HepG2 (cell line): ENCODE data around the gene THRB. TPM values are rescaled to one million over a fixed set of nuclear protein-coding genes. Genes with fewer than 3 reads are reported as not detected.

Source experiments
- ATAC-seq: fragments of 200-7000 bp; cut with Tn5 transposase; 3 replicates; pipeline ENCODE4 v1.9.1; 2020; ENCODE audit warnings: mild to moderate bottlenecking, moderate library complexity
- BruUV-seq: library from RNA; stranded (reverse); fragments of 400-500 nt; replicated peaks from 2 replicates; lab custom pipeline; 2021; lab: Mats Ljungman, UMichigan
- CTCF ChIA-PET: fragments of 300-600 bp; formaldehyde crosslinking; extraction: SDS; loops from one replicate; lab custom pipeline; 2021; ENCODE audit warnings: low total read pairs, inconsistent platforms, low intra/inter-chr PET ratio; lab: Yijun Ruan, JAX
- POLR2A ChIA-PET: fragments of 350-600 bp; sonication (Branson Sonifier 250); formaldehyde crosslinking; loops from one replicate; lab custom pipeline; 2020; ENCODE audit warnings: antibody characterized with exemption, inconsistent platforms; lab: Yijun Ruan, JAX
- DNase-seq: peaks from one replicate; pipeline ENCODE4 v3.0.0-alpha.2; 2015; ENCODE audit warnings: low spot score
- FAIRE-seq: peaks from 3 replicates; lab custom pipeline; 2011; peaks lifted over from hg19 to GRCh38; lab: Jason Lieb, UNC
- H2AFZ ChIP-seq: one replicate; pipeline ENCODE4 v1.6.1; 2011; ENCODE audit warnings: low read length, inconsistent platforms
- H3K27ac ChIP-seq: fragments of 300-600 bp; 3 replicates; pipeline ENCODE4 v1.8.0; 2011; ENCODE audit warnings: mixed run types, mild to moderate bottlenecking, mixed read lengths, low read length, inconsistent platforms; ENCODE audit not compliant: insufficient read depth; ENCODE audit errors: extremely low read length
- H3K27me3 ChIP-seq, 2 experiments: fragments of 200-600 bp in 1 of 2; 2 replicates in 1 of 2; 3 replicates in 1 of 2; pipeline versions ENCODE4 v1.6.0 to v1.8.0; 2011; ENCODE audit warnings: low read length in 2 of 2, mild to moderate bottlenecking in 2 of 2, moderate library complexity in 2 of 2, inconsistent platforms in 1 of 2; ENCODE audit not compliant: insufficient read depth in 2 of 2, control insufficient read depth in 1 of 2
- H3K36me3 ChIP-seq, 2 experiments: fragments of 200-600 bp in 1 of 2; replicated peaks in 1 of 2; 2 replicates in 1 of 2; 3 replicates in 1 of 2; pipeline versions ENCODE4 v1.5.1 to v1.8.0; 2011; ENCODE audit warnings: low read length in 2 of 2, inconsistent platforms in 1 of 2; ENCODE audit not compliant: insufficient read depth in 2 of 2, control insufficient read depth in 1 of 2
- H3K4me1 ChIP-seq: 2 replicates; pipeline ENCODE4 v1.5.1; 2012; ENCODE audit warnings: low read length, inconsistent platforms; ENCODE audit not compliant: insufficient read depth
- H3K4me2 ChIP-seq: 2 replicates; pipeline ENCODE4 v1.6.0; 2011; ENCODE audit warnings: low read depth, low read length, inconsistent platforms
- H3K4me3 ChIP-seq, 3 experiments: fragments of 200-600 bp in 1 of 3; sonication (generic), shearing (Covaris generic) in 1 of 3; replicated peaks in 1 of 3; 2 replicates each; pipeline ENCODE4 v1.5.1; 2011 to 2016; ENCODE audit warnings: low read length in 3 of 3, inconsistent platforms in 2 of 3, low read depth in 2 of 3, mild to moderate bottlenecking in 2 of 3, control low read depth in 1 of 3, mixed read lengths in 1 of 3; ENCODE audit not compliant: insufficient read depth in 1 of 3
- H3K79me2 ChIP-seq: one replicate; pipeline ENCODE4 v1.6.1; 2011; ENCODE audit warnings: low read length, inconsistent platforms; ENCODE audit not compliant: insufficient read depth
- H3K9ac ChIP-seq: 2 replicates; pipeline ENCODE4 v1.6.0; 2011; ENCODE audit warnings: mild to moderate bottlenecking, low read depth, low read length, inconsistent platforms; ENCODE audit not compliant: insufficient read depth
- H3K9me3 ChIP-seq: 2 replicates; pipeline ENCODE4 v1.5.1; 2012; ENCODE audit warnings: mild to moderate bottlenecking, low read length
- H4K20me1 ChIP-seq: 2 replicates; pipeline ENCODE4 v1.6.0; 2011; ENCODE audit warnings: inconsistent platforms, mild to moderate bottlenecking, low read length, moderate library complexity; ENCODE audit not compliant: insufficient read depth
- HDAC1 ChIP-seq: sonication (generic); formaldehyde crosslinking; IDR thresholded peaks from 2 replicates; pipeline ENCODE4 v1.5.1; 2020; ENCODE audit warnings: mild to moderate bottlenecking, missing genetic modification reagents
- IKZF1 ChIP-seq: fragments of 450-650 bp; IDR thresholded peaks from 2 replicates; pipeline ENCODE4 v1.7.1; 2016
- JUN ChIP-seq: sonication (generic); formaldehyde crosslinking; IDR thresholded peaks from 2 replicates; pipeline ENCODE4 v1.4.0; 2020; ENCODE audit warnings: mild to moderate bottlenecking, missing genetic modification reagents
- MYC ChIP-seq: sonication (generic); formaldehyde crosslinking; IDR thresholded peaks from 2 replicates; pipeline ENCODE4 v1.9.0; 2021; ENCODE audit warnings: missing genetic modification reagents, borderline replicate concordance
- POLR2AphosphoS2 ChIP-seq: IDR thresholded peaks from 2 replicates; pipeline ENCODE4 v1.6.1; 2011; ENCODE audit warnings: low read depth, low read length, improper control_type of control experiment
- ZNF263 ChIP-seq: sonication (generic); formaldehyde crosslinking; IDR thresholded peaks from 2 replicates; pipeline ENCODE4 v1.4.0; 2020; ENCODE audit warnings: missing genetic modification reagents
- ZNF83 ChIP-seq: sonication (generic); formaldehyde crosslinking; IDR thresholded peaks from 2 replicates; pipeline ENCODE4 v1.4.0; 2020; ENCODE audit warnings: missing genetic modification reagents, mild to moderate bottlenecking, borderline replicate concordance
- ZNF839 ChIP-seq: sonication (generic); formaldehyde crosslinking; IDR thresholded peaks from 2 replicates; pipeline ENCODE4 v1.4.0; 2020; ENCODE audit warnings: missing genetic modification reagents, mild to moderate bottlenecking, borderline replicate concordance
- ZSCAN22 ChIP-seq: sonication (generic); formaldehyde crosslinking; IDR thresholded peaks from 2 replicates; pipeline ENCODE4 v1.4.0; 2020; ENCODE audit warnings: mild to moderate bottlenecking, missing genetic modification reagents
- WGBS: methylation state at CpG from one replicate; pipeline ENCODE4 v1.1.6; 2017; ENCODE audit warnings: low lambda C conversion rate; 5-methylcytosine and 5-hydroxymethylcytosine counted together
- in situ Hi-C: cut with HindIII; loops from 2 replicates; pipeline ENCODE4 v1.10.0; 2017; ENCODE audit warnings: low pct_unique_long_range_greater_than_20kb; ENCODE audit not compliant: extremely low pct_ligation_motif_present
- intact Hi-C: fragments of 100-400 bp; cut with micrococcal nuclease; formaldehyde crosslinking; loops from one replicate; pipeline ENCODE4 v1.10.0; 2022; ENCODE audit not compliant: unreplicated experiment
- polyA plus RNA-seq, 8 experiments: library from polyadenylated mRNA; depleted of rRNA in 3 of 8; stranded (reverse) in 7 of 8; unstranded in 1 of 8; fragments of >200 nt; fragmentation: Illumina TruSeq in 4 of 8; extraction: Trizol in 4 of 8; gene quantifications; 2 replicates each; pipeline versions ENCODE4 v1.2.1 to v1.2.3, GENCODE V29; 2011 to 2016; ENCODE audit warnings: low read depth in 4 of 8, missing spikeins in 1 of 8, mixed read lengths in 1 of 8; ENCODE audit not compliant: insufficient read depth in 1 of 8
- total RNA-seq, 5 experiments: library from RNA; depleted of rRNA; stranded (reverse); fragments of >200 nt; fragmentation: Illumina TruSeq; extraction: Trizol; gene quantifications; 2 replicates each; pipeline ENCODE4 v1.2.3, GENCODE V29; 2016; ENCODE audit warnings: low read depth in 1 of 5
- TF ChIP-seq, protein P1 (sequence below): sonication (generic); formaldehyde crosslinking; IDR thresholded peaks from 2 replicates; pipeline ENCODE4 v1.5.1; 2020; ENCODE audit warnings: mild to moderate bottlenecking, moderate library complexity, missing genetic modification reagents
- TF ChIP-seq, protein P2 (sequence below): IDR thresholded peaks from 2 replicates; pipeline ENCODE4 v1.6.1; 2016; ENCODE audit warnings: low read depth, control low read depth
- TF ChIP-seq, protein P3 (sequence below): sonication (generic); formaldehyde crosslinking; IDR thresholded peaks from 2 replicates; pipeline ENCODE4 v1.5.0; 2020; ENCODE audit warnings: mild to moderate bottlenecking, low read depth, missing genetic modification reagents, borderline replicate concordance
- TF ChIP-seq, protein P4 (sequence below): sonication (generic); formaldehyde crosslinking; IDR thresholded peaks from 2 replicates; pipeline ENCODE4 v1.5.0; 2020; ENCODE audit warnings: missing genetic modification reagents

The THRB gene
- total and polyA plus RNA-seq, 2 of the 13 experiments (the other 11 are each of a cell fraction or from before 2014, with no cell fraction given), result 4.7 to 22.7 TPM

DNA sequence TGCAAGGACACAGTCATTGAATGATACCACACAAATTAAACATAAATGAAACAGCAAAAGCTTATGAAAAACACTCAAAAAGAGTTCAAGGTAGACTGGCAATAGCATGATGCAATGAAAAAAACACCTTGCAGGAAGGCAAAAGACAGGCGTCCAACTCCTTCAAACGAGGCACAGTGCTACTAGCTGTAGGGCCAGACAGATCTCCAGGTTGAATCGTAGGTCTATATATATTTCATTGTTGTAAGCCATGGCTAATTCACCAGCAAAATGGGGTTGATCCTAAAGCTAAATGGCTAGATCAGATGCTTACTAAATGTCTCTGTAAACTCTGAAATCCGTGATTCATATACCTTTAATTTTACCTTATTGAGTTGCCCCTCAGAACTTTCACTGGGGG, 94.2 kb downstream of the THRB start:
- intact Hi-C loops (no loop called here), in situ Hi-C loops (no loop called here)
- DNase-seq, result no peak
- ATAC-seq, result no peak
- Histone ChIP-seq H2AFZ (no peak overlapping the region), H3K4me3 (no peak overlapping the region), H3K9me3 (peaks cover 4% of the 10 kb centered on the region), H3K4me1 (peaks cover 14% of the 10 kb centered on the region), H3K27ac (no peak overlapping the region), H3K4me2 (no peak overlapping the region), H3K79me2 (peaks cover 2% of the 10 kb centered on the region), H3K36me3 (no peaks in the 10 kb centered on the region; a peak in 1 of 5 replicates), H3K9ac (no peak overlapping the region), H3K27me3 (no peaks in the 10 kb centered on the region), H4K20me1 (no peaks in the 10 kb centered on the region)
- 92% methylated on average over 4 of the region's 4 CpGs for WGBS
- ChIA-PET POLR2A (no interaction called here), CTCF (no interaction called here)
- no peak for TF ChIP-seq ZNF839 (CRISPR knock-in tag)
- TF ChIP-seq IKZF1, result no peak
- TF ChIP-seq, protein P1, sequence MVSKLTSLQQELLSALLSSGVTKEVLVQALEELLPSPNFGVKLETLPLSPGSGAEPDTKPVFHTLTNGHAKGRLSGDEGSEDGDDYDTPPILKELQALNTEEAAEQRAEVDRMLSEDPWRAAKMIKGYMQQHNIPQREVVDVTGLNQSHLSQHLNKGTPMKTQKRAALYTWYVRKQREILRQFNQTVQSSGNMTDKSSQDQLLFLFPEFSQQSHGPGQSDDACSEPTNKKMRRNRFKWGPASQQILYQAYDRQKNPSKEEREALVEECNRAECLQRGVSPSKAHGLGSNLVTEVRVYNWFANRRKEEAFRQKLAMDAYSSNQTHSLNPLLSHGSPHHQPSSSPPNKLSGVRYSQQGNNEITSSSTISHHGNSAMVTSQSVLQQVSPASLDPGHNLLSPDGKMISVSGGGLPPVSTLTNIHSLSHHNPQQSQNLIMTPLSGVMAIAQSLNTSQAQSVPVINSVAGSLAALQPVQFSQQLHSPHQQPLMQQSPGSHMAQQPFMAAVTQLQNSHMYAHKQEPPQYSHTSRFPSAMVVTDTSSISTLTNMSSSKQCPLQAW, result no peak
- FAIRE-seq, result no peak
- BruUV-seq, result no TSS peak

DNA sequence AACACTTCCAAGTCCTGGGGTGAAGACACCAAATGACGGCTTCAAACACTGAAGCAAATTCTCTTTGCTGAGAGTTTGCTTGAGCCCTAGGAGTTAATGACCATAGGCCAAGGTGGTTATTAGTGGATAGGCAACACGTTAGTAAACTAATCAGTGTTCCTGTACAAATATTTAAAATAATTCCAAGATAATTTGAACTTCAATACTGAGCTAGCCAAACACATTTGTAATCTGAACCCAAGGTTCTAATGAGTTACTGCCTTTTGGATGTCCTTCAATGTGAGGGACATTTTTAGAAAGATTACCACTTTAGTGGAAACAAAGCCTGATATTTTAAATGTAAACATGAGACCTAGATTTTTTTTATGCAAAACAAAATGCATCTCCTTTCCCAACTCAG, 94.6 kb downstream of the THRB start:
- FAIRE-seq, result no peak
- POLR2A ChIA-PET, result interaction anchor here (1.2 kb wide), 1 partner anchor 95 kb away, joined by 5 read pairs; the partner anchor contains the start of gene THRB
- BruUV-seq, result no TSS peak
- no peak for TF ChIP-seq ZNF263 (CRISPR knock-in tag)
- TF ChIP-seq HDAC1 (CRISPR knock-in tag), result no peak
- no peak for TF ChIP-seq ZSCAN22 (CRISPR knock-in tag)
- no peak for TF ChIP-seq MYC (CRISPR knock-in tag)
- no peak for TF ChIP-seq ZNF83 (CRISPR knock-in tag)
- TF ChIP-seq, protein P2, sequence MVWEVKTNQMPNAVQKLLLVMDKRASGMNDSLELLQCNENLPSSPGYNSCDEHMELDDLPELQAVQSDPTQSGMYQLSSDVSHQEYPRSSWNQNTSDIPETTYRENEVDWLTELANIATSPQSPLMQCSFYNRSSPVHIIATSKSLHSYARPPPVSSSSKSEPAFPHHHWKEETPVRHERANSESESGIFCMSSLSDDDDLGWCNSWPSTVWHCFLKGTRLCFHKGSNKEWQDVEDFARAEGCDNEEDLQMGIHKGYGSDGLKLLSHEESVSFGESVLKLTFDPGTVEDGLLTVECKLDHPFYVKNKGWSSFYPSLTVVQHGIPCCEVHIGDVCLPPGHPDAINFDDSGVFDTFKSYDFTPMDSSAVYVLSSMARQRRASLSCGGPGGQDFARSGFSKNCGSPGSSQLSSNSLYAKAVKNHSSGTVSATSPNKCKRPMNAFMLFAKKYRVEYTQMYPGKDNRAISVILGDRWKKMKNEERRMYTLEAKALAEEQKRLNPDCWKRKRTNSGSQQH (CRISPR knock-in tag), result no peak
- TF ChIP-seq, protein P3, sequence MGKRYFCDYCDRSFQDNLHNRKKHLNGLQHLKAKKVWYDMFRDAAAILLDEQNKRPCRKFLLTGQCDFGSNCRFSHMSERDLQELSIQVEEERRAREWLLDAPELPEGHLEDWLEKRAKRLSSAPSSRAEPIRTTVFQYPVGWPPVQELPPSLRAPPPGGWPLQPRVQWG (CRISPR knock-in tag), result no peak
- TF ChIP-seq JUN (CRISPR knock-in tag), result no peak
- TF ChIP-seq, protein P1, result no peak
- TF ChIP-seq, protein P4, sequence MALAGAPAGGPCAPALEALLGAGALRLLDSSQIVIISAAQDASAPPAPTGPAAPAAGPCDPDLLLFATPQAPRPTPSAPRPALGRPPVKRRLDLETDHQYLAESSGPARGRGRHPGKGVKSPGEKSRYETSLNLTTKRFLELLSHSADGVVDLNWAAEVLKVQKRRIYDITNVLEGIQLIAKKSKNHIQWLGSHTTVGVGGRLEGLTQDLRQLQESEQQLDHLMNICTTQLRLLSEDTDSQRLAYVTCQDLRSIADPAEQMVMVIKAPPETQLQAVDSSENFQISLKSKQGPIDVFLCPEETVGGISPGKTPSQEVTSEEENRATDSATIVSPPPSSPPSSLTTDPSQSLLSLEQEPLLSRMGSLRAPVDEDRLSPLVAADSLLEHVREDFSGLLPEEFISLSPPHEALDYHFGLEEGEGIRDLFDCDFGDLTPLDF, result no peak
- no peak for TF ChIP-seq POLR2AphosphoS2

More for the DNA sequence above, 94.6 kb downstream of the THRB start:
- intact Hi-C loops, result no loop called here
- DNase-seq (no peak), ATAC-seq (no peak)
- peaks cover 2% of the 10 kb centered on the region for H3K79me2 ChIP-seq
- no peaks in the 10 kb centered on the region; a peak in 1 of 5 replicates for H3K36me3 ChIP-seq
- no peaks in the 10 kb centered on the region for H3K27me3 ChIP-seq
- in situ Hi-C loops, result no loop called here
- H3K9me3 ChIP-seq, result peaks cover 4% of the 10 kb centered on the region
- H3K27ac ChIP-seq, result no peak overlapping the region
- H3K4me3 ChIP-seq, result no peak overlapping the region
- WGBS, result 73% methylated on average over 2 of the region's 2 CpGs
- no peak overlapping the region for H3K4me2 ChIP-seq
- H3K4me1 ChIP-seq, result peaks cover 14% of the 10 kb centered on the region
- H4K20me1 ChIP-seq, result no peaks in the 10 kb centered on the region
- CTCF ChIA-PET, result no interaction called here
- no peak overlapping the region for H3K9ac ChIP-seq
- no peak overlapping the region for H2AFZ ChIP-seq
